Lower leg skin (tissue), 4 donors: ENCODE data around the gene DUSP8. TPM values are rescaled to one million over a fixed set of nuclear protein-coding genes. Genes with fewer than 3 reads are reported as not detected.
A peak's percentile ranks its signal among the peaks of the same experiment; 100 is the strongest.
"Not testable (repeated sequence)": the region's sequence is repeated elsewhere in the genome, so short reads cannot be mapped to it uniquely, and the experiment has no call there.

ENCODE experiments used
- DNase-seq, 2 donors: peaks; one replicate each; pipeline ENCODE4 v3.0.0-alpha.2; 2019; ENCODE audit warnings: low spot score in 2 of 2
- H3K4me3 ChIP-seq: fragments of 200-600 bp; sonication (generic); 2 replicates; pipeline ENCODE4 v1.5.1; 2017; ENCODE audit warnings: mild to moderate bottlenecking, low read depth; ENCODE audit not compliant: poor library complexity, severe bottlenecking
- POLR2A ChIP-seq, 2 donors: fragments of 450-650 bp; IDR thresholded peaks; one replicate each; pipeline ENCODE4 v1.6.1; 2016 to 2017; ENCODE audit warnings: antibody characterized with exemption in 2 of 2, mild to moderate bottlenecking in 1 of 2, moderate library complexity in 1 of 2
- whole genome bisulfite sequencing, 2 donors: methylation state at CpG; one replicate each; pipeline ENCODE4 v1.1.5; 2018; 5-methylcytosine and 5-hydroxymethylcytosine counted together
- intact Hi-C: fragments of 100-400 bp; cut with DNase I; formaldehyde crosslinking; loops from one replicate; pipeline ENCODE4 v1.15.0; 2023; ENCODE audit warnings: low total_unique reads
- total RNA-seq, 4 donors: library from RNA; depleted of rRNA; stranded (reverse); fragments of >200 nt; gene quantifications; one replicate each; pipeline ENCODE4 v1.1.0, GENCODE V29; 2016
- TF ChIP-seq, protein P1 (sequence below), 3 donors: fragments of 450-650 bp; IDR thresholded peaks; one replicate each; pipeline ENCODE4 v1.5.1; 2016; ENCODE audit warnings: antibody characterized with exemption in 3 of 3, mild to moderate bottlenecking in 3 of 3, moderate library complexity in 2 of 3

Gene DUSP8
- total RNA-seq, 4 donors from 2014 or later = 4.0 to 11.6 (median 5.9) TPM

DNA sequence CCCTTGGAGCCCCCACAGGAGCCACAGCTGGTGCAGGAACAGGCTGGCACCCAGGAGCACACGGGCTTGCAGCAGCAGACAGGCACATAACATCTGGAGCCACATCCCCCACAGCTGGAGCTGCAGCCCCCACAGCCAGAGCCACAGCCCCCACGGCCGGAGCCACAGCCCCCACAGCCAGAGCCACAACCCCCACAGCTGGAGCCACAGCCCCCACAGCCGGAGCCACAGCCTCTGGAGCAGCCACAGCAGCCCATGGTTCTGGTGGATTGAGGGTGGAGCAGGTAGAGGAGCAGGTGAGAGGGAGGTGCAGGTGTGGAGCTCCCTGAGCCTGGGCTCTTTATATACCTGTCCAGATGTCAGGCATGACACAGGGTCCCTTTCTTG lies 25.9 kb upstream of the DUSP8 start, which contains the start of gene KRTAP5-2:
KRTAP5-2 (minus strand) TSS at position 301 of the 387 bp plus-strand sequence; CDS start at position 257, 44 bp downstream.
- intact Hi-C loops = no loop called here
- WGBS, 2 donors = 50 to 59% methylated on average over 1 to 3 of the region's 4 CpGs
- TF ChIP-seq, protein P1, sequence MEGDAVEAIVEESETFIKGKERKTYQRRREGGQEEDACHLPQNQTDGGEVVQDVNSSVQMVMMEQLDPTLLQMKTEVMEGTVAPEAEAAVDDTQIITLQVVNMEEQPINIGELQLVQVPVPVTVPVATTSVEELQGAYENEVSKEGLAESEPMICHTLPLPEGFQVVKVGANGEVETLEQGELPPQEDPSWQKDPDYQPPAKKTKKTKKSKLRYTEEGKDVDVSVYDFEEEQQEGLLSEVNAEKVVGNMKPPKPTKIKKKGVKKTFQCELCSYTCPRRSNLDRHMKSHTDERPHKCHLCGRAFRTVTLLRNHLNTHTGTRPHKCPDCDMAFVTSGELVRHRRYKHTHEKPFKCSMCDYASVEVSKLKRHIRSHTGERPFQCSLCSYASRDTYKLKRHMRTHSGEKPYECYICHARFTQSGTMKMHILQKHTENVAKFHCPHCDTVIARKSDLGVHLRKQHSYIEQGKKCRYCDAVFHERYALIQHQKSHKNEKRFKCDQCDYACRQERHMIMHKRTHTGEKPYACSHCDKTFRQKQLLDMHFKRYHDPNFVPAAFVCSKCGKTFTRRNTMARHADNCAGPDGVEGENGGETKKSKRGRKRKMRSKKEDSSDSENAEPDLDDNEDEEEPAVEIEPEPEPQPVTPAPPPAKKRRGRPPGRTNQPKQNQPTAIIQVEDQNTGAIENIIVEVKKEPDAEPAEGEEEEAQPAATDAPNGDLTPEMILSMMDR (IDR thresholded peaks at IDR 0.05) = no peak
- TF ChIP-seq POLR2A (IDR thresholded peaks at IDR 0.05) = no peak
- no peak for DNase-seq
- H3K4me3 ChIP-seq = no peak within 1 kb of the TSS

DNA sequence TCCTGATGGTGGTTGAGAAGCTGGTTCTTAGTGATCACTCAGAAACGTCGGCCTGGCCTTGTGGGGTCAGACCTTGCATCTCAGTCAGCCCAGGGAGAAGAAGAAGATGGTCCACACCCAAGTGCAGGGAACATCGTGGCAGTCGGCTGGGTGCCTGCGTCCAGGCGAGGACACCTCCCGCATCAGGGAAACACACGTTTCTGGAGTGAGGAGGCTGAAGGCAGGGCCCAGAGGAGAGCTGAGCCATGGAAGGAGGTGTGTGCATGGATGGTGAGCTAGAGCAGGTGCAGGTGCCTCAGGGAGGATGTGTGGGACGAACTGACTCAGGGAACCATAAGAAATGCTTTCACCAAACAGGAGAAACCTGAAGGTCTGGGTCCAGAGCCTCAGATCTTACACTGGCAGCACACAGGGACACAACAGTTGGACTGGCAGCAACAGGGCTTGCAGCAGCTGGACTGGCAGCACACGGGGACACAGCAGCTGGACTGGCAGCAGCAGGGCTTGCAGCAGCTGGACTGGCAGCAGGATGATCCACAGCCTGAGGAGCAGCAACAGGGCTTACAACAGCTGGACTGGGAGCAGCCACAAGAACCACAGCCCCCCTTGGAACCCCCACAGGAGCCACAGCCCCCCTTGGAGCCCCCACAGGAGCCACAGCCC lies 25.4 kb upstream of the DUSP8 start:
- no peak overlapping the region for H3K4me3 ChIP-seq
- intact Hi-C loops = no loop called here
- WGBS, 2 donors = 72 to 81% methylated on average over 10 of the region's 10 CpGs
- TF ChIP-seq POLR2A (IDR thresholded peaks at IDR 0.05) = no peak
- TF ChIP-seq, protein P1 (IDR thresholded peaks at IDR 0.05) = no peak
- DNase-seq = no peak

DNA sequence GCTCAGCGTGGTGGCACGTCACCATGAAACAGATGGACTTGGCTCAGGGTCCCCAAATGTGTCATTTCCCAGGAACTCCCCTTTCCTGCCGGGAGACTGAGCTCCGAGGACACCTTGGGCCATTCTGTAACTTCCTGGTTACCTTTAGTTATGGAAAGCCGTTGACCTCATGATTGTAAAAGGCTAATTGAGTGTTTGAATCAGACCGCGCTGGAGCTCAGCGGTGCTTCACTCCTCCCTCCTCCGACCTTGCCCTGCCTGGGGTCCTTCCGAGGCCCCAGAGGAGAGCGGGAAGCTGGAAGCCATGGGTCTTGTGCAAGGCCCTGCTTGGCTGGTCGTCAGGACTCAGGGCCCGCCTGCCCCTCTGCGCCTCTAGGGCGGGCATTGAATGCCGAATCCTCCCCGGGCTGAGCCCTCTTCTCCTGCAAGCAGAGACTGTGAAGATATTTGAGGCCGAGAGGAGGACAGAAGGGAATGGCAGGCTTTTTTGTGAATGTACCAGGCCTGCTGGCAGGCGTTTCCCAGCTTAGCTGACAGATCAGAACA lies 24.6 kb upstream of the DUSP8 start:
- DNase-seq, H3K4me3 ChIP-seq, intact Hi-C loops: not testable (repeated sequence)
- WGBS, 2 donors = 63 to 69% methylated on average over 19 of the region's 19 CpGs

DNA sequence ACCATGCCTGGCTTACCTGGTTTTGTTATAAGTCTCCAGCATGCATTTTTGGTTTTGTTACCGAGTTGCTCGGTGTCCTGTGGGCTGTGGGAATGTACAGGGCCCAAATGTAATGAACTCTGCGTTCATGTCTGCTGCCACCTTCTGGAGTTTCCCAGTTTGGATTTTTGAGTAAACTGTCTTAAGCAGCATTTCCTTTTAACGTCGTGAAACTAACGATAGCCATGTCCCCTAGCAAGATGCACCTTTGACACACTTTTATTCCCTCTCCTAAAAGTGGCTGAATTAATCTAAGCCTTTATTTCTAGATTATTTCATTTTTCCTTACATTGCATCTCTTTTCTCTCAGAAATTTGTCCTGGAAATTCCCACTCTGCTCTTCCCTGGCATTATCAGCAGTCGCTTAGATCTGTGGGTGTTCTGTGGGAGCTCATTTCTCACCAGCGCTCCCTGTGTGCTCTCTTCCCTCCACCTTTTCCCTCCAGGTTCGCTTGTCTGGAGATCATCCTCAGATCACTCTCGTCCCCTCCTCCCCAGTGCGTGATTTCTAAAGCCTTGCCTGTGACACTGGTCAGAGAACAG lies 24.0 kb upstream of the DUSP8 start:
- intact Hi-C loops, H3K4me3 ChIP-seq, DNase-seq: not testable (repeated sequence)
- WGBS, 2 donors = 52 to 66% methylated on average over 11 of the region's 11 CpGs

DNA sequence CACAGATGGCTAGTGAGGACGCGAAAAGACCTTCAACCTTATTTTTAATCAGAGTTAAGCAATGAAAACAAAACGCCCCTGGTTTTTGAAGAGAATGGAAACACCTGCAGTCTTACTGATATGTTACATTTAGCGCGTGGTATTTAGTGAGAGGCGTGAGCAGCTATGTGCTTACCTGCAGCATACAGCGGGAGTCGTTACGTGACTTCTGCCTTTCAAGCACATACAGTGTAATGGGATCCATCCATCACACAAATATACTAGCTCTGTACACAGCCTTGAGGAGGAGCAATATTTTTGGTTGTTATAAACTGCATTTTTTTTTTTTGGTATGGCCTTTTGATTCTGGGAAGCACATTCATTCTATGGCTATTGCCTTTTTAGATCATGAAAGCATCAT lies 20.6 kb upstream of the DUSP8 start:
- intact Hi-C loops = no loop called here
- H3K4me3 ChIP-seq = no peak overlapping the region
- DNase-seq = no peak
- TF ChIP-seq, protein P1 (IDR thresholded peaks at IDR 0.05) = no peak
- TF ChIP-seq POLR2A (IDR thresholded peaks at IDR 0.05) = no peak
- 81 to 82% methylated on average over 9 of the region's 9 CpGs for WGBS, 2 donors

DNA sequence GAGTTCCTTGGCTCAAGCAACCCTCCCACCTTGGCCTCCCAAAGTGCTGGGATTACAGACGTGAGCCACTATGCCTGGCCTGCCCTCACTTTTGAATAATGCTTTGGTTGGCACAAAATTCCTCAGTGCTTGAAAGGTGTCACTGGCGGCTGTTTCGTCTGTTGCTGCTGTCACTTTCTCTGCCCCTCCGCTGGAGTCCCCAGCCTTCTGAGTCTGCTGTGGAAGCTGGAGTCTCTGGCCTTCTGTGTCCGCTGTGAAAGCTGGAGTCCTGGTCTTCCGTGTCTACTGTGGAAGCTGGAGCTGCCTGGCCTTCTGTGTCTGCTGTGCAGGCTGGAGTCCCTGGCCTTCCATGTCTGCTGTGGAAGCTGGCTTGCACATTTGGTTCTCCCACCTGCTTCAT lies 17.9 kb upstream of the DUSP8 start:
- H3K4me3 ChIP-seq = no peak overlapping the region
- WGBS, 2 donors = 93 to 95% methylated on average over 6 of the region's 6 CpGs
- intact Hi-C loops = no loop called here
- TF ChIP-seq POLR2A (IDR thresholded peaks at IDR 0.05) = no peak
- TF ChIP-seq, protein P1 (IDR thresholded peaks at IDR 0.05) = no peak
- DNase-seq = no peak

DNA sequence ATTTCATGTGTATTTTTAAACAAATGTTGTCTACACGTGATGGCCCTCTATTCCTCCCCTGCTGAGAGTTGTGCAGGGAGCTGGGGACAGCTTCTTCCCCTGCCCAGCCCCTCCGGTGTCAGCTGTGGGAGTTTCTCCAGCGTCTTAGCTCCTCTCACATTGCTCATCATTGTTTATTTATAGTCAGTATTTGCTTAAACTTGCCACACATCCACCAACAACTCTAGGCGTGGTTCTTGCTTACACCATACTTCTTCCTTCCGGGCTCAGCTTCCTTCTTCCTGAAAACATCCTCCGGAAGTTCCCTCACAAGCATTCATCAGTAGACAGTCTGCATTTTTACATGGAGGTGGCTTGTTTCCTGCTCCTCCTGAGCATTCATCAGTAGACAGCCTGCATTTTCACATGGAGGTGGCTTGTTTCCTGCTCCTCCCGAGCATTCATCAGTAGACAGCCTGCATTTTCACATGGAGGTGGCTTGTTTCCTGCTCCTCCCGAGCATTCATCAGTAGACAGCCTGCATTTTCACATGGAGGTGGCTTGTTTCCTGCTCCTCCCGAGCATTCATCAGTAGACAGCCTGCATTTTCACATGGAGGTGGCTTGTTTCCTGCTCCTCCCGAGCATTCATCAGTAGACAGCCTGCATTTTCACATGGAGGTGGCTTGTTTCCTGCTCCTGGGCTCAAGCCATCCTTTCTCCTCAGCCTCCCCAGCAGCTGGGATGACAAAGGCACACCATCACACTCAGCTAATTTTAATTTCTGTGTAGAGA lies 17.3 kb upstream of the DUSP8 start:
- H3K4me3 ChIP-seq, intact Hi-C loops: not testable (repeated sequence)
- peak in 1 of 2 donors; percentile 49 for DNase-seq
- 19 to 25% methylated on average over 8 to 9 of the region's 10 CpGs for WGBS, 2 donors
